ENCODE data around the gene SCRN2.

SCRN2 gene

DNA sequence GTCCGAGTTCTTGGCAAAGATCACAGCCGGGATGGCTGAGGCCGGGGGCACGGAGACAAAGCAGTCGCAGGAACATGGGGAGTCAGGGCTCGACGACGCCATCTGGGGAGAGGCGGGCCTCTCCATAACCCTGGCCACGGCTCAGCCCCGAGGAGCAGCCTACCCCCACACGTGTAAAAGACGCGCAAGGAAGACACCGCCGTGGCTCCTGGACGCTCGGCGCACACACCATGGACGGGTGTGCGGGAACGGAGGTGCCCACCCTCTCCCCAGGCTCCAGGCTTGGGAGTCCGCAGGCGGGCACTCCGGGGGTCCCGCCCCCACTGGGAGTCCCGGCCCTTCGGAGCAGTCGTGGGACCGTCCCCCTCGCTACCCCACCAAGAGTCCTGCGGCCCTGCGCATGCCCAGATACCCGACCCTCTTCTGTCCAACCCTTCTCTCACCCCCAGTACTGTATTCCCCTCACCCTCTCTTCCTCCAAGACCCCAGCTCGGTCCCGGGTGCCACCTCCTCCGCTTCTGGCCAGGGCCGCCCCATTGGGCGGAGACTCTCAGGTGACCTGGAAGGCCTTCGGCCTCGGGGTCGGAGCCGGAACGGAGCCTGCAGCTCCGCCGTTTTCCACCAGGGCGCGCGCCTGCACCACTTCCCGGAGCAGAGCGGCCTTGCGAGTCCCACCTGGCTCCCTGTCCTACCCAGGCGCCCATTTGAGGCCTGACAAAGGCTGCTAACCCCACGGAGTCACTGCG is at the start of gene SCRN2:
Gene SCRN2, minus strand, starts transcription at position 532 of the 746 bp plus-strand sequence. Its CDS starts 430 bp downstream, at position 102.
- TF ChIP-seq, protein P1, sequence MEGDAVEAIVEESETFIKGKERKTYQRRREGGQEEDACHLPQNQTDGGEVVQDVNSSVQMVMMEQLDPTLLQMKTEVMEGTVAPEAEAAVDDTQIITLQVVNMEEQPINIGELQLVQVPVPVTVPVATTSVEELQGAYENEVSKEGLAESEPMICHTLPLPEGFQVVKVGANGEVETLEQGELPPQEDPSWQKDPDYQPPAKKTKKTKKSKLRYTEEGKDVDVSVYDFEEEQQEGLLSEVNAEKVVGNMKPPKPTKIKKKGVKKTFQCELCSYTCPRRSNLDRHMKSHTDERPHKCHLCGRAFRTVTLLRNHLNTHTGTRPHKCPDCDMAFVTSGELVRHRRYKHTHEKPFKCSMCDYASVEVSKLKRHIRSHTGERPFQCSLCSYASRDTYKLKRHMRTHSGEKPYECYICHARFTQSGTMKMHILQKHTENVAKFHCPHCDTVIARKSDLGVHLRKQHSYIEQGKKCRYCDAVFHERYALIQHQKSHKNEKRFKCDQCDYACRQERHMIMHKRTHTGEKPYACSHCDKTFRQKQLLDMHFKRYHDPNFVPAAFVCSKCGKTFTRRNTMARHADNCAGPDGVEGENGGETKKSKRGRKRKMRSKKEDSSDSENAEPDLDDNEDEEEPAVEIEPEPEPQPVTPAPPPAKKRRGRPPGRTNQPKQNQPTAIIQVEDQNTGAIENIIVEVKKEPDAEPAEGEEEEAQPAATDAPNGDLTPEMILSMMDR (IDR thresholded peaks at IDR 0.05; ENCODE audit: borderline replicate concordance, insufficient read depth, low read depth, low read length) = peak; percentile 97
- peak within 1 kb of the TSS; percentile 81 for H3K4me3 ChIP-seq (ENCODE audit: low read depth, low read length)

- TF ChIP-seq, protein P1 (IDR thresholded peaks at IDR 0.05; ENCODE audit: borderline replicate concordance, insufficient read depth, low read depth, low read length) = peak; percentile 88
- no peak overlapping the region for H3K4me3 ChIP-seq (ENCODE audit: low read depth, low read length)
Observed at GRCh38 chr17:47889734-47890529, 48.9 kb upstream of the SCRN2 start.

DNA sequence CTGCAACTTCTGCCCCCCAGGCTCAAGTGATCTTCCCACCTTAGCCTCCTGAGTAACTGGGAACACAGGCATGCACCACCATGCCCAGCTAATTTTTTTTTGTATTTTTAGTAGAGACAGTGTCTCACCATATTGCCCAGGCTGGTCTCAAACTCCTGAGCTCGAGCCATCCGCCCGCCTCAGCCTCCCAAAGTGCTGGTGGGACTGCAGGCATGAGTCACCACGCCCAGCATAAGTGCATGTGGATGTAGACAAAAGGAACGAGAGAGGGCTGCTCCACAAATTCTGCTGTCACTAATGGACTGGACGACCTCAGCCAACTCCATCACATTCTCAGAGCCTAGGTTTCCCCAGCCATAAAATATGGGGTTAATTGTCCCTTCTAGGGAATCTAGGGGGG is 47.2 kb upstream of the SCRN2 start:
- TF ChIP-seq, protein P1 (IDR thresholded peaks at IDR 0.05; ENCODE audit: borderline replicate concordance, insufficient read depth, low read depth, low read length) = no peak
- H3K4me3 ChIP-seq (ENCODE audit: low read depth, low read length) = no peak overlapping the region

DNA sequence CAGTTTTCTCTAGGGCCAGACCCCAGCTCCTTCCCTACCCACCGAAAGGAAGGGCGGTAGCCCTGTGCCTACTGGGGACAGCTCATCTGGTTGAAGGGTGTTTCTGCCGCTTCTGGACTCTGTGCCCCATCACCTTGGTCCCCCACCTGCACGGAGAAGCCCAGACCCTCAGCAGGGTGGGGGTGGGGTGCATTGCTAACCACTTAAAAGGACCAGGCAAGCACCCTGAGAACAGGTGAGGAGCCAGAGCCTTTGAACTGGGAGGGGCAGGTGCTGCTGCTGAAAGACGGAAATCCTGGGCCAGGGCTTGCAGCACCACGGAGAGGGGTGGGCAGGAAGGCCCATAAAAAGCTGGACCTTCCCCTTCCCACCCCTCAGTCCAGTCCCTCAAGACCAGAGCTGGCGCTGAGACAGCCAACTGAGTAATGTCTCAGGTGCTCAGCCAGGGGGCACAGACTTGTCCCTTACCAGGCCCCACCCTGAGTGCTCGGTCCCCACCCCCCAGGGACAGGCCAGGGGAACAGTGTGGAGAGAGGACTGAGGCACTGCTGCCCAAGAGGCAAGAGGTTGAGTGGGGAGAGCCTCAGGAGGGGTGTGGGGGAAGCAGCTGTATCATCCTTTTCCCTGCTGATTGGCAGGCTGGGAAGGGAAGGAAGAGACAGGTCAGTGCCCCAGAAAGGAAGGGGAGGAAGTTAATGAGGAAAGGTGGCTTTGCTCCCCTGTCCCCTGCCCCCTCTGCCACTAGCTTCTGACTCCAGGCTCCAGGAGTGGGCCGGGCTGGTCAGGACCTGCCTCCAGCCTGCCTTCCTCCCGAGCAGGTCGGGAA is 44.0 kb upstream of the SCRN2 start:
- no peak overlapping the region for H3K4me3 ChIP-seq (ENCODE audit: low read depth, low read length)
- TF ChIP-seq, protein P1 (IDR thresholded peaks at IDR 0.05; ENCODE audit: borderline replicate concordance, insufficient read depth, low read depth, low read length) = no peak

- TF ChIP-seq, protein P1 (IDR thresholded peaks at IDR 0.05; ENCODE audit: borderline replicate concordance, insufficient read depth, low read depth, low read length) = no peak
- H3K4me3 ChIP-seq (ENCODE audit: low read depth, low read length) = no peak overlapping the region
Observed at GRCh38 chr17:47884427-47884740, 43.3 kb upstream of the SCRN2 start.

DNA sequence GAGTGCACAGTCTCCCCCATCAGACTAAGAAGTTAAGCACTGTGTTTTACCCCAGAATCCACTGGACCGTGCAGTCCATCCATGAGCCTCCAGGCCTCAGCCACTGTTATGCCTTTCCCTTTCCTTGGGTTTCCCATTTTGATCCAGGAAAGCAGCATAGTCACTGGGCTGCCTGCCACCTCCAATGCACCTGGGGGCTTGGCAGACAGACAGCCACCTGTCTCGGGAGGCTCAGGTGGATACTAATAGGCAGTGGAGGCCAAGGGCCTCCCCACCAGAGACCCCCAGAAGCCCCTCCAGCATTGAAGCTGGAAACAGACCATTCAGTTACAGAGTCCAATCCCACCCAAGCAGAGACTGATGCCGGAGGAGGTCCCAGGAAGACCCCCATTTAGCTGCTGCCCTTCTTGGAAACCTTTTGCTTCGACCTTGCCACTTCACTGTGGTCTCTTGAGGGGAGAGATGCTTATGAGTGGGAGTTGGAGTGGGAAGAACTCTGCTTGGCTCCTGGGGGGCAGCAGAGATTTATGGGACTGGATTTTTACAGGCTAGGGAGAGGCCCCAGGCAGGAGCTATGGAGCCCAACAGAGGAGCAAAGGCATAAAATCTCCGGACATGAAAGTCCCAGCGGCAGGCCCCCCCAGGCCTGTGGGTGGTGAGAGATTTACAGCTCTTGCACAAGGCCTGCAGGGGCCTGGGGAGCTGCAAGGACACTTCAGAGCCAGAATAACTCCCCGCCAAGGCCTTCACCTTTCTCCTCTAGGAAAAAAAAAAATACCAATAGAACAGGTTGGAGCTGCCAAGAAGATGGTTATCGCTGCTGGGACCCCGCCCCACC is 42.7 kb upstream of the SCRN2 start:
- TF ChIP-seq, protein P1 (IDR thresholded peaks at IDR 0.05; ENCODE audit: borderline replicate concordance, insufficient read depth, low read depth, low read length) = no peak
- no peak overlapping the region for H3K4me3 ChIP-seq (ENCODE audit: low read depth, low read length)

All from GM12875 (cell line).